Inflammatory macrophage treated with lipopolysaccharide for 4 hours (primary cell): ENCODE results near the gene UNC13D.

Source experiments
- DNase-seq: peaks from one replicate; pipeline ENCODE4 v3.0.0-alpha.2; 2020

UNC13D gene

GRCh38 chr17:75832652-75833400 lies 11.4 kb downstream of the UNC13D start:
- DNase-seq, result no peak

GRCh38 chr17:75832164-75832651 lies 12.0 kb downstream of the UNC13D start:
- DNase-seq, result peak; percentile 84

GRCh38 chr17:75831032-75831571 lies 13.1 kb downstream of the UNC13D start:
- DNase-seq, result no peak

GRCh38 chr17:75830164-75831031 lies 13.8 kb downstream of the UNC13D start:
- no peak for DNase-seq

- no peak for DNase-seq
Observed at GRCh38 chr17:75829747-75830146, 14.5 kb downstream of the UNC13D start.

- DNase-seq, result no peak
Observed at GRCh38 chr17:75828741-75829140, 15.5 kb downstream of the UNC13D start.

- no peak for DNase-seq
Observed at GRCh38 chr17:75828076-75828400, 16.2 kb downstream of the UNC13D start.

- peak; percentile 32 for DNase-seq
Observed at GRCh38 chr17:75827308-75828075, 16.7 kb downstream of the UNC13D start.

- DNase-seq, result no peak
Observed at GRCh38 chr17:75826561-75827307, 17.5 kb downstream of the UNC13D start.

GRCh38 chr17:75825748-75826370 lies 18.3 kb downstream of the UNC13D start:
- no peak for DNase-seq

- no peak for DNase-seq
Observed at GRCh38 chr17:75825149-75825552, 19.1 kb downstream of the UNC13D start.

GRCh38 chr17:75824666-75825065 lies 19.5 kb downstream of the UNC13D start:
- DNase-seq, result no peak

- DNase-seq, result no peak
Observed at GRCh38 chr17:75824050-75824552, 20.1 kb downstream of the UNC13D start.

GRCh38 chr17:75823257-75824041 lies 20.8 kb downstream of the UNC13D start:
- no peak for DNase-seq

- DNase-seq, result no peak
Observed at GRCh38 chr17:75822800-75823166, 21.4 kb downstream of the UNC13D start.

- no peak for DNase-seq
Observed at GRCh38 chr17:75822119-75822799, 21.9 kb downstream of the UNC13D start.

- no peak for DNase-seq
Observed at GRCh38 chr17:75821552-75821951, 22.7 kb downstream of the UNC13D start.

- DNase-seq, result no peak
Observed at GRCh38 chr17:75820094-75821080, 23.8 kb downstream of the UNC13D start.

GRCh38 chr17:75819678-75820077 lies 24.5 kb downstream of the UNC13D start:
- DNase-seq, result no peak
